Stimulated activated naive B cell treated with anti-CD40 and anti-IgM and Interleukin-4, amounts not matched to agents 10 μg/mL and 1 μg/mL and 100 μg/mL, for 72 hours (primary cell): ENCODE measurements around the gene PIH1D1.

Source experiments
- ATAC-seq, 2 donors: fragments of 150-1000 bp; cut with Tn5 transposase; replicated peaks; 2 replicates each; pipeline ENCODE4 v1.10.0; 2021; ENCODE audit warnings: moderate library complexity in 1 of 2
- DNase-seq: peaks from one replicate; pipeline ENCODE4 v3.0.0; 2021
- H3K27ac Mint-ChIP-seq: one replicate; pipeline ENCODE4 v1.8.0; 2022; ENCODE audit warnings: mild to moderate bottlenecking, mixed read lengths
- H3K27me3 Mint-ChIP-seq, 2 donors: one replicate each; pipeline ENCODE4 v1.8.0; 2022; ENCODE audit warnings: mixed read lengths in 2 of 2
- H3K36me3 Mint-ChIP-seq, 2 donors: one replicate each; pipeline ENCODE4 v1.8.0; 2022; ENCODE audit warnings: mixed read lengths in 2 of 2, mild to moderate bottlenecking in 1 of 2
- H3K4me1 Mint-ChIP-seq, 2 donors: one replicate each; pipeline ENCODE4 v1.8.0; 2022; ENCODE audit warnings: mixed read lengths in 2 of 2, mild to moderate bottlenecking in 1 of 2
- H3K4me3 Mint-ChIP-seq, 2 donors: one replicate each; pipeline ENCODE4 v1.8.0; 2022; ENCODE audit warnings: mild to moderate bottlenecking in 2 of 2, mixed read lengths in 2 of 2, moderate library complexity in 1 of 2
- H3K9me3 Mint-ChIP-seq, 2 donors: one replicate each; pipeline ENCODE4 v1.8.0; 2022; ENCODE audit warnings: mixed read lengths in 2 of 2, mild to moderate bottlenecking in 1 of 2

Gene PIH1D1

GRCh38 chr19:49400029-49400428, 51.6 kb downstream of the PIH1D1 start:
- Mint-ChIP-seq H3K27me3 (peaks cover 5 to 12% of the 10 kb centered on the region in 2 donors), H3K9me3 (no peaks in the 10 kb centered on the region), H3K4me1 (peaks cover 11 to 44% of the 10 kb centered on the region in 2 donors), H3K4me3 (no peak overlapping the region), H3K36me3 (no peaks in the 10 kb centered on the region), H3K27ac (no peak overlapping the region)
- ATAC-seq, result no peak
- DNase-seq, result no peak

GRCh38 chr19:49398931-49399330, 52.7 kb downstream of the PIH1D1 start:
- H3K27ac Mint-ChIP-seq, result no peak overlapping the region
- no peaks in the 10 kb centered on the region for H3K9me3 Mint-ChIP-seq
- H3K27me3 Mint-ChIP-seq, result peaks cover 5 to 12% of the 10 kb centered on the region in 2 donors
- DNase-seq (no peak), ATAC-seq (no peak)
- H3K4me1 Mint-ChIP-seq, result peaks cover 10 to 33% of the 10 kb centered on the region in 2 donors
- no peaks in the 10 kb centered on the region for H3K36me3 Mint-ChIP-seq
- H3K4me3 Mint-ChIP-seq, result no peak overlapping the region

GRCh38 chr19:49398001-49398615, 53.5 kb downstream of the PIH1D1 start:
- no peak for DNase-seq
- no peak overlapping the region for H3K4me3 Mint-ChIP-seq
- peaks cover 5 to 12% of the 10 kb centered on the region in 2 donors for H3K27me3 Mint-ChIP-seq
- ATAC-seq, result no peak
- H3K9me3 Mint-ChIP-seq, result no peaks in the 10 kb centered on the region
- H3K4me1 Mint-ChIP-seq, result peaks cover 4 to 25% of the 10 kb centered on the region in 2 donors
- no peaks in the 10 kb centered on the region for H3K36me3 Mint-ChIP-seq
- no peak overlapping the region for H3K27ac Mint-ChIP-seq

- H3K36me3 Mint-ChIP-seq, result no peaks in the 10 kb centered on the region
- H3K4me3 Mint-ChIP-seq, result no peak overlapping the region
- no peak overlapping the region for H3K27ac Mint-ChIP-seq
- ATAC-seq, result no peak
- no peaks in the 10 kb centered on the region for H3K9me3 Mint-ChIP-seq
- DNase-seq, result no peak
- peaks cover 3 to 29% of the 10 kb centered on the region in 2 donors for H3K4me1 Mint-ChIP-seq
- peaks cover 8 to 12% of the 10 kb centered on the region in 2 donors for H3K27me3 Mint-ChIP-seq
Observed at GRCh38 chr19:49396738-49397505, 54.7 kb downstream of the PIH1D1 start.
